IgD-negative memory B cell (primary cell): ENCODE data around the gene FNIP1. TPM values are rescaled to one million over a fixed set of nuclear protein-coding genes. Genes with fewer than 3 reads are reported as not detected.
"Not testable (repeated sequence)": the region's sequence is repeated elsewhere in the genome, so short reads cannot be mapped to it uniquely, and the experiment has no call there.

Experiments used
- H3K27ac Mint-ChIP-seq, 3 donors: one replicate each; pipeline ENCODE4 v1.8.0; 2020 to 2022; ENCODE audit warnings: mild to moderate bottlenecking in 3 of 3, mixed read lengths in 3 of 3, moderate library complexity in 1 of 3
- H3K27me3 Mint-ChIP-seq: one replicate; pipeline ENCODE4 v1.8.0; 2021; ENCODE audit warnings: mixed read lengths
- H3K36me3 Mint-ChIP-seq: one replicate; pipeline ENCODE4 v1.8.0; 2020; ENCODE audit warnings: mild to moderate bottlenecking, mixed read lengths
- H3K4me1 Mint-ChIP-seq, 3 donors: one replicate each; pipeline ENCODE4 v1.8.0; 2020 to 2022; ENCODE audit warnings: mixed read lengths in 3 of 3, mild to moderate bottlenecking in 1 of 3
- H3K4me3 Mint-ChIP-seq, 4 donors: one replicate each; pipeline ENCODE4 v1.8.0; 2020 to 2022; ENCODE audit warnings: mild to moderate bottlenecking in 4 of 4, mixed read lengths in 4 of 4, moderate library complexity in 3 of 4
- H3K9me3 Mint-ChIP-seq, 3 donors: one replicate each; pipeline ENCODE4 v1.8.0; 2020 to 2021; ENCODE audit warnings: mixed read lengths in 3 of 3, mild to moderate bottlenecking in 1 of 3
- polyA plus RNA-seq: library from polyadenylated mRNA; unstranded; fragments of 300-500 nt; fragmentation: Illumina TruSeq; gene quantifications from one replicate; pipeline ENCODE4 v1.2.3, GENCODE V29; 2021

FNIP1 gene
- polyA plus RNA-seq, 1 donor from 2014 or later: 21.9 TPM

DNA sequence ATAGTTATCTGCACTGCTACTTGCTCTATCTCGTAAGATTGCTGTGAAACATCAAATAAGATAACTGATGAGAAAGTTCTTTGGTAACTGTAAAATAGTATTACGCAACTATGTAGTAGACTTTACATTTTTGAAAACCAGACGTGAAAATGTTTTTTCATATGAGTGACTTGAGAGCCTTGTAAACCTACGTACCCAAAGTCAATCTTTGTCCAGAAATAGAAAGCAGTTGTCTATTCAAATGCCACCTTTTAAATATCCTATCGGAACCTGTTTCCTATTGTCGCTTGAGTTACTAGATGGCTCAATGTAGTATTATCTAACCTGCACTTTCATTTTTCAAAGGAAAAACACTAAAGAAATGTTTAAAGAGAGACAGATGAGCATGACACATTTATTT, 1.6 kb downstream of the FNIP1 start:
- H3K9me3 Mint-ChIP-seq: no peaks in the 10 kb centered on the region
- H3K4me1 Mint-ChIP-seq: peaks cover 34 to 45% (median 37%) of the 10 kb centered on the region in 3 donors
- peak overlapping the region; percentile 61 to 90 (median 85) for H3K4me3 Mint-ChIP-seq
- H3K27ac Mint-ChIP-seq: peak overlapping the region; percentile 5 to 92 (median 54)
- peaks cover 1% of the 10 kb centered on the region for H3K36me3 Mint-ChIP-seq
- no peaks in the 10 kb centered on the region for H3K27me3 Mint-ChIP-seq

DNA sequence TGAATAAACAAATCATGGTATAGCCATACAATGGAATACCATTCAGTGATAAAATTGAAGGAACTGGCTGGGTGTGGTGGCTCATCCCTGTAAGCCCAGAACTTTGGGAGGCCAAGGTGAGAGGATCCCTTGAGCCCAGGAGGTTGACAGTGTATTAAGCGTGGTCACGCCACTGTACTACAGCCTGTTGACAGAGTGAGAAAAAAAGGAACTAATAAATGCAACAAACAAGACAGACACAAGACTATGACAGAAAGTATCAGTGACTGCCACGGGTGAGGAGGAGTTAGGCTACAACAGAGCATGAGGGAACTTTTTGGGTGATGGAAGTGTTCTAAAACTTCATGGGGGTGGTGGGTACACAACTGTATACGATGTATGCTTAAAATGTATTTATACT, 2.2 kb downstream of the FNIP1 start:
- Mint-ChIP-seq H3K27ac (peak overlapping the region; percentile 1 to 54 (median 10)), H3K9me3 (no peaks in the 10 kb centered on the region), H3K36me3 (peaks cover 1% of the 10 kb centered on the region), H3K4me1 (peaks cover 38 to 49% (median 40%) of the 10 kb centered on the region in 3 donors), H3K4me3 (peak overlapping the region; percentile 61 to 90 (median 80)), H3K27me3 (no peaks in the 10 kb centered on the region)

DNA sequence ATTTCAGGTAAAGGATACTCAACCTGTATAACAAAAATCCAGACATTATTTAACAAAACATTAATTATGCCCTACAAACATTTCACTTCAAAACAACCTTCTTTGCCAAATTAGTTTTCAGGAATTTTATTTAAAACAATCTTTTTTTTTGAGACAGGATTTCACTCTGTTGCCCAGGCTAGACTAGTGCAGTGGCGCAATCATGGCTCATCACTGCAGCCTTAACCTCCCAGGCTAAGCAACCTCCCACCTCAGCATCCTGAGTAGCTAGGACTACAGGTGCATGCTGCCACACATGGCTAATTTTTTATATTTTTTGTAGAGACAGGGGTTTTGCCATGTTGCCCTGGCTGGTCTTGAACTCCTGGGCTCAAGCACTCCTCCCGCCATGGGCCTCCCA, 3.9 kb downstream of the FNIP1 start:
- H3K27ac Mint-ChIP-seq: no peak overlapping the region
- peaks cover 1% of the 10 kb centered on the region for H3K36me3 Mint-ChIP-seq
- peaks cover 40 to 54% (median 44%) of the 10 kb centered on the region in 3 donors for H3K4me1 Mint-ChIP-seq
- peaks cover 0 to 3% (median 0%) of the 10 kb centered on the region in 3 donors for H3K9me3 Mint-ChIP-seq
- no peaks in the 10 kb centered on the region for H3K27me3 Mint-ChIP-seq
- no peak overlapping the region for H3K4me3 Mint-ChIP-seq

DNA sequence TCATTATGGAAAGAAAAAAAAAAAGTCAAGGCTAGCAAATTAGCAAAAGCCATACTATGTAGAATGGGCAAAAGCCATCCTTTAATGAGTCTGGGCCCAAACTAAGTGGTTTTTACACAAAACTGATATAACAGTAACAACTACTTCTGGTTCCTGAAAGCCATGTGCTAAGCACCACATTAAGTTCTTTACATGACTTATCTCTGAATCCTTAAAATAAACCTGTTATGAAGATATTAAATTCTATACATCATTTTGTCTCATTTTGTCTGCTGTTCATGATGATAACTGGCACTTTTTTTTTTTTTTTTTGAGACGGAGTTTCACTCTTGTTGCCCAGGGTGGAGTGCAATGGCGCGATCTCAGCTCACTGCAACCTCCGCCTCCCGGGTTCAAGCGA, 5.0 kb downstream of the FNIP1 start:
- Mint-ChIP-seq H3K27ac (no peak overlapping the region), H3K36me3 (peaks cover 1% of the 10 kb centered on the region), H3K27me3 (no peaks in the 10 kb centered on the region), H3K4me3 (no peak overlapping the region), H3K9me3 (peaks cover 0 to 3% (median 0%) of the 10 kb centered on the region in 3 donors), H3K4me1 (peaks cover 43 to 61% (median 53%) of the 10 kb centered on the region in 3 donors)

DNA sequence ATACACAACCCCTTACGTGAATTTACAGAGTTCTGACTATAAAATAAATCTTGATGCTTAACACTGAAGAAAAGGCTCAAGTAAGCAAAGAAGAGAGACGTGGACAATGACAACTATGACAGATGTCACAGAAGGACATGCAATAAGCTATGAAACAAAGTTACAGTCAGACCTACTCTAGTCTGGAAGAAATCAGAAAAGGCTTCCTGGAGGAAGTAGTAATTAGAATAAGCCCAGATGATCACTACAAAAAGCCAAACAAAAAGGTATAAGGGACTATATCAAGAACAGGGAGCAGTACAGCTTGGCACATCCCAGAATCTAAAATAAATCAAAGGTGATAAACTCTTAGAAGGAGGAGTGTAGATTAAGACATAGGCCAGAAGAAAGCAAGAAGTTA, 6.3 kb downstream of the FNIP1 start:
- H3K4me1 Mint-ChIP-seq: peaks cover 44 to 62% (median 55%) of the 10 kb centered on the region in 3 donors
- H3K27ac Mint-ChIP-seq: no peak overlapping the region
- H3K36me3 Mint-ChIP-seq: peaks cover 1% of the 10 kb centered on the region
- no peak overlapping the region for H3K4me3 Mint-ChIP-seq
- peaks cover 0 to 3% (median 0%) of the 10 kb centered on the region in 3 donors for H3K9me3 Mint-ChIP-seq
- H3K27me3 Mint-ChIP-seq: no peaks in the 10 kb centered on the region

DNA sequence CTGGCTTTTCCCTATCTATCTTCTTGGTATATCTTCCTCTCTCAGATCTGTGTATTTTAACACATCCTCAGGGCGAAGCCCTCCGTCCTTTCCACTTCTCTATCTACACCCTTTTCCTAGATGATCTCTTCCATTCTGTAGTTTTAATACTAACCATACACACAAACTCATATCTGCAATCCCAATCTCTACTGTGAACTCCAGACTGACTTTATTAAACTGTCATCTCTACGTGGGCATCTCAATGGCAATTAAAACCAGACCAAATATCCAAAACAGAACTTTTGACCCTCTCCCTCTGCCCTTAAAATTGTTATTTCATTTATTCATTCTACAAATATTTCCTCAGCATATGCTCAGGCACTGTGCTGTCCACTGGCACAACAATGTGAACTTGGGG, 7.1 kb downstream of the FNIP1 start:
- Mint-ChIP-seq H3K27ac (no peak overlapping the region), H3K9me3 (peaks cover 0 to 3% (median 0%) of the 10 kb centered on the region in 3 donors), H3K36me3 (peaks cover 1% of the 10 kb centered on the region), H3K4me3 (no peak overlapping the region), H3K4me1 (peaks cover 40 to 56% (median 49%) of the 10 kb centered on the region in 3 donors), H3K27me3 (no peaks in the 10 kb centered on the region)

DNA sequence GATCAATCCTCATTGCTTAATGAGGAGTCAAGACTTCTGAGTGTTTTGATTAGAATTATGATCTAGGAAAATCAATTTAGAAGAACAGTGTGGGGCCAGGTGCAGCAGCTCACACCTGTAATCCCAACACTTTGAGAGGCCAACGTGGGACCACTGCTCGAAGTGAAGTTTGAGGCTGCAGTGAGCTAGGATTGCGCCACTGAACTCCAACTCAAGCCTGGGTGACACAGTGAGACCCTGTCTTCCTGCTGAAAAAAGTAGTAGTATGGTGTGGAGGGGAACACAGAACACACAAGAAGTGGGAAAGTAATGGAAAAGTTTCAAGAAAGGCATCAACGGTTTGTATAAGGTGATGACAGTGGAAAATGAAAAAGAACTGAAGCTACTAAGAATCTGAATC, 9.1 kb downstream of the FNIP1 start:
- Mint-ChIP-seq H3K9me3 (peaks cover 0 to 3% (median 2%) of the 10 kb centered on the region in 3 donors), H3K36me3 (peaks cover 3% of the 10 kb centered on the region), H3K27ac (no peak overlapping the region), H3K4me1 (peaks cover 28 to 53% (median 52%) of the 10 kb centered on the region in 3 donors), H3K27me3 (no peaks in the 10 kb centered on the region), H3K4me3 (no peak overlapping the region)

DNA sequence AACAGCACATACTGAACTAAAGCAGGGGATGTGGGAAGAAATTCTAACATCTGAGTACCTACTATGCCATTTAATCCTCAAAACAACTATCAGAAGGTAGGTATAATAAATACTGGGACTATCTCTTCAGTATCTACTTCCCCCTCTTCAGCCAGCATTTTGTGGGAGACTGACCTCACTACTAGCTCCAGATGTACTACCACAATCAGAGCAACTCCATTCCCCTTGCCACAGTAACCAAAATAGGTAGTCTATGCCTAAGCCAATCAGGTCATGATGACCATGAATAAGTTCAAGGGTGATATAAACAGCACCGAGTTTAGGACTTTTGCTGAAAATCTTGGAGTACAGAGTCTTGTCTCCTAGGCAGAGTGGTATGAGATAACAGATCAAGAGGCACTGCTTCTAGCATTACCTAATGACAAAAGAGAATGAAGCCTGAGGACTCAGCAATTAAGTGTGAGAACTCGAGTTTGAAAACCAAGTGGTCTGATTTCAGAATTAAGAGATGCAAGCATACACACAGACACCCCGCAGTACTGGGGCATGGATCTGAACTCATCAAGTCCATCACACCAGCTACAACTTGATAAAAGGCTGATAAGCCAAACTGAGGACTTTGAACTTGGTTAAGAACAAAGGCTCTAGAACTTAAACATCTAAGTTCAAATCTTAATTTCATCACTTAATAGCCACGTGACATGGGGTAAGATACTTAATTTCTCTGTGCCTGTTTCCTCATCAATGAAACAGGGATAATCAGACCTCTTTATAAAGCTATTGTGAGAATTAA, 9.7 kb downstream of the FNIP1 start:
- H3K36me3 Mint-ChIP-seq: peaks cover 6% of the 10 kb centered on the region
- peaks cover 0 to 3% (median 2%) of the 10 kb centered on the region in 3 donors for H3K9me3 Mint-ChIP-seq
- H3K27me3 Mint-ChIP-seq: no peaks in the 10 kb centered on the region
- H3K27ac Mint-ChIP-seq: no peak overlapping the region
- H3K4me1 Mint-ChIP-seq: peaks cover 24 to 53% (median 50%) of the 10 kb centered on the region in 3 donors
- no peak overlapping the region for H3K4me3 Mint-ChIP-seq

DNA sequence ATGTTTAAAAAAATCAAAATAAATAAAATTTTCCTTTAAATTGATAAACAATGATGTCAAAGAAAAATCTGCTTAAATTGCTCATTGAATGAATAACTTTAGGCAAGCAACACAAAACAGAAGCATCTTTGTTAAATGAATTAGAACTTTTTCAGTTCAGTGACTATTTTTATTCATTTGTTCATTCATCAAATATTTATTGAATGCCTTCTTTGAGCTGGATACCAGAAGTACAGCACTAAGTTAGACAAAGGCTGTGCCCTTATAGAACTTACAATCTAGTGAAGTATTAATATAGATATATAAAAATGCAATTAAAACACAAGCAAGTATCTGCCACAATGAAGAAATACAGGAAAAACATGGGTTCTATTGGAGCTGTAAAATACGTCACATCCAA, 10.8 kb downstream of the FNIP1 start:
- H3K27me3 Mint-ChIP-seq: no peaks in the 10 kb centered on the region
- H3K4me3 Mint-ChIP-seq: no peak overlapping the region
- H3K9me3 Mint-ChIP-seq: peaks cover 0 to 3% (median 2%) of the 10 kb centered on the region in 3 donors
- peaks cover 6% of the 10 kb centered on the region for H3K36me3 Mint-ChIP-seq
- no peak overlapping the region for H3K27ac Mint-ChIP-seq
- H3K4me1 Mint-ChIP-seq: peaks cover 26 to 54% (median 47%) of the 10 kb centered on the region in 3 donors

DNA sequence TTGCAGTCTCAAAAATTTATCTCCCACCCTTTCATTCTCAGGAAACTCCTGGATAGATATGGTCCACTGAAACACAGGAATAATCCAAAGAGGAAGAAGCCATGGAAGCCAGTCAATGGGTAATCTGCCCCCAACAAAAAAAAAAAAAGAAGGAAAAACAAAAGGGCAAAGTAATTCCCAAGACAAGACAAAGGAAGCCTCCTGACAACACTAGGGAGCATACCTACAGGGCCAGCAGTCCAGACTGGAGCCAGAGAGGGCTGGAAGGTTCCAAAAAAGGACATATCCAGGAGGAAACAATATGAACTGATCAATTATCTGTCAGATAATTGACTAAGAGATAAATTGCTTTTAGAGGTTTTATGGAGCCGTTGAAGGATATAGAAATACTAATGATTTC, 12.9 kb downstream of the FNIP1 start:
- Mint-ChIP-seq H3K27me3 (no peaks in the 10 kb centered on the region), H3K4me1 (peaks cover 20 to 46% (median 38%) of the 10 kb centered on the region in 3 donors), H3K36me3 (peaks cover 8% of the 10 kb centered on the region), H3K9me3 (peaks cover 0 to 2% (median 1%) of the 10 kb centered on the region in 3 donors), H3K4me3 (no peak overlapping the region), H3K27ac (no peak overlapping the region)

DNA sequence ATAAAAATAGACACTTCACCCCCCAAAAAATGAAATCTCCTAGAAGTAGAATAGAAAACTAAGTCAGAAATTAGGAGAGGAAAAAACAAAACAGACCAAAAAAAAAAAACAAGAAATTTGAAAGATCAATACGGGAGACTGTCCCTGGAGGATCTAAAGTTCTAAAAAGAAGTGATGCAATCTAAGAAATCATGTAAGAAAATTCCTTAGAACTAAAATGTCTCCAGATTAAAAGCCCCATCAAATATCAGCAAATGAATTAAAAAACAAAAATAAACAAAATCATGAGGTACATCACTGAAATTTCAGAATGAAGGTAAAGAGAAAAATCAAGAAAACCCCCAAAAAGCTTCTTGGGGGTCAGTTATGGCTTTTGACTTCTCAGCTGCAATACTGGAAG, 13.5 kb downstream of the FNIP1 start:
- Mint-ChIP-seq H3K4me1 (peaks cover 20 to 46% (median 36%) of the 10 kb centered on the region in 3 donors), H3K27ac (peak overlapping the region in 1 of 3 donors; percentile 9), H3K4me3 (no peak overlapping the region)

DNA sequence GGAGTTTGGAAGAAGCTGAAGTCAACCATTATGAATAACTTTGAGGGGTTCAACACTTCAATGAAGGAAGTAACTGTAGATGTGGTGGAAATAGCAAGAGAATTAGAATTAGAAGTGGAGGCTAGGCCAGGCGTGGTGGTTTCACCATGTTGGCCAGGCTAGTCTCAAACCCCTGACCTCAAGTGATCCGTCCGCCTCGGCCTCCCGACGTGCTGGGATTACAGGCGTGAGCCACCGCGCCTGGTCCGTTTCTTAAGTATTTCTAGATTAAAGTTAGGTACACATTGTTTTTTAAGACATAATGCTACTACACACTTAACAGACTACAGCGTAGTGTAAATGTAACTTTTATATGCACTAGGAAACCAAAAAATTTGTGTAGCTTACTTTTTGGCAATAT, 14.1 kb downstream of the FNIP1 start:
- no peak overlapping the region for H3K4me3 Mint-ChIP-seq
- no peak overlapping the region for H3K27ac Mint-ChIP-seq
- peaks cover 0 to 2% (median 0%) of the 10 kb centered on the region in 3 donors for H3K9me3 Mint-ChIP-seq
- peaks cover 8% of the 10 kb centered on the region for H3K36me3 Mint-ChIP-seq
- H3K27me3 Mint-ChIP-seq: no peaks in the 10 kb centered on the region
- peaks cover 21 to 47% (median 37%) of the 10 kb centered on the region in 3 donors for H3K4me1 Mint-ChIP-seq

More for the DNA sequence above, 13.5 kb downstream of the FNIP1 start:
- Mint-ChIP-seq H3K36me3 (peaks cover 8% of the 10 kb centered on the region), H3K27me3 (no peaks in the 10 kb centered on the region), H3K9me3 (peaks cover 0 to 2% (median 0%) of the 10 kb centered on the region in 3 donors)

DNA sequence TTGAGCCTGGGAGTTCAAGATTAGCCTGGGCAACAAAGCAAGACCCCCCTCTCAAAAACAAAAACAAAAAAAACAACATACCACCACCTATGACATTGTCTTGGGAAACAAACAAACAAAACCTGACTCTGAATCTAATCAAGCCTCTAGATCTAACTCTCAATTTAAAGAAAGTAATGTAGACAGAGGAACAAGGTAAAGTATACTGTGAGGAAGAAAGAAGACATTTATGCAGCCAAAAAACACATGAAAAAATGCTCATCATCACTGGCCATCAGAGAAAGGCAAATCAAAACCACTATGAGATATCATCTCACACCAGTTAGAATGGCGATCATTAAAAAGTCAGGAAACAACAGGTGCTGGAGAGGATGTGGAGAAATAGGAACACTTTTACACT, 18.7 kb downstream of the FNIP1 start:
- H3K9me3 Mint-ChIP-seq, H3K36me3 Mint-ChIP-seq, H3K27me3 Mint-ChIP-seq, H3K4me3 Mint-ChIP-seq, H3K27ac Mint-ChIP-seq: not testable (repeated sequence)
- peaks cover 17 to 25% (median 19%) of the 10 kb centered on the region in 3 donors for H3K4me1 Mint-ChIP-seq

DNA sequence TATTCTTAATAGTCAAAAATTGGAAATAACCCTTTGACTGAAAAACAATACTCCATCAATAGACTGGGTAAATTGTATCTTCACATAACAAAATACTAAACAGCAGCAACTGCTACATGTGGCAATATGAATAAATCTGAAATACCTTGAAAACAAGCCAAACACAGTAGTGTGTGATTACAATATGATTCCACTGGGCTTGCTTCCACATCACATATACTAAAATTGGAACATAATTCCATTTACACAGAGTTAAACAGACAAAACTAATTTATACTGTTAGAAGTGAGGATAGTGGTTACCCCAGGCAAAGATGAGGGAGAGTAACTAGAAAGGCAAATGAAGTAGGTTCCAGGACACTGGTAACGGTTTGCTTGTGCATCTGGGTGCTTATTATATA, 20.4 kb downstream of the FNIP1 start:
- peaks cover 3% of the 10 kb centered on the region for H3K36me3 Mint-ChIP-seq
- no peak overlapping the region for H3K4me3 Mint-ChIP-seq
- H3K9me3 Mint-ChIP-seq: no peaks in the 10 kb centered on the region
- peaks cover 13 to 20% (median 15%) of the 10 kb centered on the region in 3 donors for H3K4me1 Mint-ChIP-seq
- no peak overlapping the region for H3K27ac Mint-ChIP-seq
- H3K27me3 Mint-ChIP-seq: no peaks in the 10 kb centered on the region

DNA sequence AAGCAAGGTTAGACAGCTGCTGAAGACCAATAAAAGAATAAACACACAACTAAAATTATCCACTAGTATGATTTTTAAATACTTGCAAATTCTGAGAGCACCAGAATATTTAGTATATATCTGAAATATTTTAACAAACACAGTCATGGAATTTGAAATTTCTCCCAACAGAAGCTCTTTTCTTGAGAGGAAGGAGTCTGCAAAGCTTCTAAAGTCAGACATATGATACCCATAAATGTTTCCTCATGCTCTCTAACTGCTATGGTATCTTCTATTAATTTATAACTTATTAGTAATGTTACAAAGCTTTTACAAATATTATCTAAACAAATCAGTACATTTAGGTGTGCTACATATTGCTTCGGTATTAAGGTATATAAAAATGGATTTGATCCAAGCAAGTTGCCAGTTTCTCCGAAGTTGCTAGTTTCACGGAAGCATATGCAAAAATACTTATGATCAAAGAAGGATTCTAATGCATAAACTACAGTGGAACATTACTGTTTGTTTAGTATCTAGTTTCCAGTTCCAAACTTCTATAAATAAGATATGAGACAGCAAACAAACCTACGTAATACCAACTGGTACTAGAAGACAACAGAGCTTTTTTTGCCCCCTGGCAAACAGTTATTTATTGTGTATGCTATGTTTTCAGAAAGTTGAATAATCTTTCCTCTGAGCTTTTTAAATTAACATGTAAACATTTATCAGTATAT, 22.0 kb downstream of the FNIP1 start:
- no peaks in the 10 kb centered on the region for H3K36me3 Mint-ChIP-seq
- no peaks in the 10 kb centered on the region for H3K27me3 Mint-ChIP-seq
- H3K4me1 Mint-ChIP-seq: peaks cover 11 to 17% (median 13%) of the 10 kb centered on the region in 3 donors
- no peak overlapping the region for H3K27ac Mint-ChIP-seq
- H3K9me3 Mint-ChIP-seq: no peaks in the 10 kb centered on the region
- no peak overlapping the region for H3K4me3 Mint-ChIP-seq
